ENCODE results near the gene CPNE4. TPM values are rescaled to one million over a fixed set of nuclear protein-coding genes. Genes with fewer than 3 reads are reported as not detected.
"Not testable (repeated sequence)": the region's sequence is repeated elsewhere in the genome, so short reads cannot be mapped to it uniquely, and the experiment has no call there.

Gene CPNE4
- total and polyA plus RNA-seq, 2 donors from 2014 or later, result 0.79 to 1.2 TPM

GRCh38 chr3:131895766-131896165, 139.0 kb downstream of the CPNE4 start:
- H3K27ac ChIP-seq (ENCODE audit: low read depth in 2 of 2, low read length in 2 of 2), result no peak overlapping the region
- no peak overlapping the region for H3K4me3 ChIP-seq (ENCODE audit: low read length in 3 of 3)
- H3K36me3 ChIP-seq (ENCODE audit: control insufficient read depth in 2 of 3, insufficient read depth in 3 of 3, low read length in 3 of 3), result no peaks in the 10 kb centered on the region
- H3K4me1 ChIP-seq (ENCODE audit: control insufficient read depth in 2 of 3, insufficient read depth in 2 of 3, low read depth in 1 of 3, low read length in 3 of 3), result no peaks in the 10 kb centered on the region
- H3K27me3 ChIP-seq (ENCODE audit: control insufficient read depth, insufficient read depth, low read length), result no peaks in the 10 kb centered on the region
- no peaks in the 10 kb centered on the region for H3K9me3 ChIP-seq (ENCODE audit: control insufficient read depth in 2 of 3, insufficient read depth in 1 of 3, low read length in 3 of 3)
- intact Hi-C loops (cut with DNase I), result no loop called here
- no peak for TF ChIP-seq CTCF (IDR thresholded peaks at IDR 0.05; ENCODE audit: borderline replicate concordance, extremely low read depth, insufficient read depth)
- no peak for DNase-seq
- H3K9ac ChIP-seq (ENCODE audit: low read length in 3 of 3), result no peak overlapping the region
- no peak for FAIRE-seq

DNA sequence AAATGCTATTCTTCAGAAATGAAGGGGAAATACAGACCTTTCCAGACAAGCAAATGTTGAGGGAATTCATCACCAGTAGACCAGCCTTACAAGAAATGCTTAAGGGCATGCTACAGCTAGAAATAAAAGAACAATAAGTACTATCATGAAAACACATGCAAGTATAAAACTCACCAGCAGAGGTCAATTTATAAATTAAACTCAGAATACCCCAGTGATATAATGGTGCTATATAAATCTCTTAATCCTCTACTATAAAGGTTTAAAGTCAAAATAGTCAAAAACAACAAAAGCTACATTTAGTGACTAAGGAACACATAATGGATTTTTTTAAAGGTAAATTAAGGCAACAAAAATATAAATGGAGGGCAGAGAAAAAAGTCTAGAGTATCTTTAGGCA, 142.5 kb downstream of the CPNE4 start:
- Histone ChIP-seq H3K4me3 (ENCODE audit: low read length in 3 of 3) (no peak overlapping the region), H3K9me3 (ENCODE audit: control insufficient read depth in 2 of 3, insufficient read depth in 1 of 3, low read length in 3 of 3) (no peaks in the 10 kb centered on the region), H3K4me1 (ENCODE audit: control insufficient read depth in 2 of 3, insufficient read depth in 2 of 3, low read depth in 1 of 3, low read length in 3 of 3) (no peaks in the 10 kb centered on the region), H3K9ac (ENCODE audit: low read length in 3 of 3) (no peak overlapping the region), H3K27ac (ENCODE audit: low read depth in 2 of 2, low read length in 2 of 2) (no peak overlapping the region), H3K36me3 (ENCODE audit: control insufficient read depth in 2 of 3, insufficient read depth in 3 of 3, low read length in 3 of 3) (no peaks in the 10 kb centered on the region), H3K27me3 (ENCODE audit: control insufficient read depth, insufficient read depth, low read length) (no peaks in the 10 kb centered on the region)
- no peak for FAIRE-seq
- DNase-seq, result no peak
- no peak for TF ChIP-seq CTCF (IDR thresholded peaks at IDR 0.05; ENCODE audit: borderline replicate concordance, extremely low read depth, insufficient read depth)
- intact Hi-C loops (cut with DNase I), result no loop called here

- FAIRE-seq; H3K4me3 ChIP-seq (ENCODE audit: low read length in 3 of 3); intact Hi-C loops (cut with DNase I): not testable (repeated sequence)
Observed at GRCh38 chr3:131885871-131886270, 148.9 kb downstream of the CPNE4 start.

DNA sequence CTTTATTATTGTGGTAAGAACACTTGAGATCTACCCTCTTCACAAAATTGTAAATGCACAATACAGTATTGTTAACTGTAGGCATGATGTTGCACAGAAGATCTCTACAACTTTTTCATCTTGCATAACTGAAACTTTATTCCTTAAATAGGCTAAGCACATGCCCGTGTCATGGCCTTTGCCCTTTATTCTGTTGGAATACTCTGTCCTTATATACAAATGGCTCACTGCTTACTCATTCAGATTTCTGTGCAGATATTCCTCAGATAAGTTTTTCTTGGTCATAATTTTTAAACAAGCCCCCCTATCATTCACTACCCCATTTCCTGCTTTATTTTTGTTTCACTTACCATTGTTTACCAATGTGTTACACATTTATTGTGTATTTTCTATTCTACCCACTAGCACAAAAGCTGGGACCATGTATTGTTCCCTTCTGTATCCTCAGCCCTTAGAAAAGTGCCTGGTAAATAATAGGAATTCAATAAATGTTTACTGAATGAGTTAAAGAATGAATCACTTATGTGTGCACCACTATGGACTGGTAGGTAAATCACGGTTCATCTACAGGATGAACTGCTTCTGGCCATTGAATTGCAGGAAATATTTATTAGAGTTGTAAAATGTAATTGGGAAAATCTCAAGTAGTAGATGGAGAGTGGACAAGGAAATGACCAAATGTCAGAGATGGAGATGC, 151.0 kb downstream of the CPNE4 start:
- no peaks in the 10 kb centered on the region for H3K36me3 ChIP-seq (ENCODE audit: control insufficient read depth in 2 of 3, insufficient read depth in 3 of 3, low read length in 3 of 3)
- intact Hi-C loops (cut with DNase I), result no loop called here
- H3K4me3 ChIP-seq (ENCODE audit: low read length in 3 of 3), result no peak overlapping the region
- TF ChIP-seq CTCF (IDR thresholded peaks at IDR 0.05; ENCODE audit: borderline replicate concordance, extremely low read depth, insufficient read depth), result no peak
- no peaks in the 10 kb centered on the region for H3K9me3 ChIP-seq (ENCODE audit: control insufficient read depth in 2 of 3, insufficient read depth in 1 of 3, low read length in 3 of 3)
- no peaks in the 10 kb centered on the region for H3K4me1 ChIP-seq (ENCODE audit: control insufficient read depth in 2 of 3, insufficient read depth in 2 of 3, low read depth in 1 of 3, low read length in 3 of 3)
- DNase-seq (no peak), FAIRE-seq (no peak)
- no peak overlapping the region for H3K27ac ChIP-seq (ENCODE audit: low read depth in 2 of 2, low read length in 2 of 2)
- H3K9ac ChIP-seq (ENCODE audit: low read length in 3 of 3), result no peak overlapping the region
- H3K27me3 ChIP-seq (ENCODE audit: control insufficient read depth, insufficient read depth, low read length), result no peaks in the 10 kb centered on the region

More at GRCh38 chr3:131885871-131886270, 148.9 kb downstream of the CPNE4 start:
- H3K9me3 ChIP-seq (ENCODE audit: control insufficient read depth in 2 of 3, insufficient read depth in 1 of 3, low read length in 3 of 3); H3K4me1 ChIP-seq (ENCODE audit: control insufficient read depth in 2 of 3, insufficient read depth in 2 of 3, low read depth in 1 of 3, low read length in 3 of 3); H3K9ac ChIP-seq (ENCODE audit: low read length in 3 of 3); H3K27ac ChIP-seq (ENCODE audit: low read depth in 2 of 2, low read length in 2 of 2); DNase-seq; H3K27me3 ChIP-seq (ENCODE audit: control insufficient read depth, insufficient read depth, low read length); H3K36me3 ChIP-seq (ENCODE audit: control insufficient read depth in 2 of 3, insufficient read depth in 3 of 3, low read length in 3 of 3): not testable (repeated sequence)

Measured in kidney (tissue), 14 donors.